GM19240 (cell line): Measurements from ENCODE around the gene C2orf81.

Source experiments
- DNase-seq: peaks from one replicate; pipeline ENCODE4 v3.0.0; 2011; ENCODE audit warnings: low spot score; ENCODE audit not compliant: insufficient read length

Gene C2orf81

GRCh38 chr2:74391209-74391579, 30.2 kb downstream of the C2orf81 start:
- no peak for DNase-seq

- no peak for DNase-seq
Observed at GRCh38 chr2:74390606-74391005, 30.8 kb downstream of the C2orf81 start.

GRCh38 chr2:74387346-74387745, 34.1 kb downstream of the C2orf81 start:
- no peak for DNase-seq

- no peak for DNase-seq
Observed at GRCh38 chr2:74385396-74385795, 36.0 kb downstream of the C2orf81 start.

- no peak for DNase-seq
Observed at GRCh38 chr2:74384051-74384450, 37.4 kb downstream of the C2orf81 start.

- DNase-seq, result no peak
Observed at GRCh38 chr2:74383254-74383653, 38.2 kb downstream of the C2orf81 start.

- no peak for DNase-seq
Observed at GRCh38 chr2:74381751-74382150, 39.7 kb downstream of the C2orf81 start.

GRCh38 chr2:74379851-74380789, 41.3 kb downstream of the C2orf81 start, which contains the start of gene DCTN1:
DCTN1 (minus strand) TSS chr2:74380311; CDS start chr2:74380037, 274 bp downstream.
- DNase-seq, result peak; percentile 53

GRCh38 chr2:74378007-74378406, 43.4 kb downstream of the C2orf81 start:
- no peak for DNase-seq

- DNase-seq, result no peak
Observed at GRCh38 chr2:74375838-74376237, 45.6 kb downstream of the C2orf81 start.

GRCh38 chr2:74374509-74375205, 46.8 kb downstream of the C2orf81 start:
- DNase-seq, result no peak

GRCh38 chr2:74373985-74374384, 47.4 kb downstream of the C2orf81 start:
- no peak for DNase-seq

- DNase-seq, result no peak
Observed at GRCh38 chr2:74373221-74373676, 48.2 kb downstream of the C2orf81 start.

- DNase-seq, result no peak
Observed at GRCh38 chr2:74372674-74373073, 48.7 kb downstream of the C2orf81 start.

GRCh38 chr2:74371421-74371820, 50.0 kb downstream of the C2orf81 start:
- no peak for DNase-seq

- no peak for DNase-seq
Observed at GRCh38 chr2:74369976-74370375, 51.4 kb downstream of the C2orf81 start.

GRCh38 chr2:74368499-74368898, 52.9 kb downstream of the C2orf81 start:
- no peak for DNase-seq

GRCh38 chr2:74367789-74368188, 53.6 kb downstream of the C2orf81 start:
- DNase-seq, result no peak

- no peak for DNase-seq
Observed at GRCh38 chr2:74366036-74366435, 55.4 kb downstream of the C2orf81 start.

GRCh38 chr2:74364533-74365505, 56.6 kb downstream of the C2orf81 start:
- no peak for DNase-seq
